Mesenchymal stem cell (in vitro differentiated cells and primary cell): Measurements from ENCODE around the gene ZC3H6.

Source experiments
- DNase-seq: peaks from one replicate; pipeline ENCODE4 v3.0.0-alpha.2; 2013
- H2AFZ ChIP-seq: one replicate; pipeline ENCODE4 v1.6.1; 2013; ENCODE audit warnings: low read depth, mild to moderate bottlenecking, control low read depth, inconsistent platforms, low read length, moderate library complexity
- H2AK5ac ChIP-seq: 2 replicates; pipeline ENCODE4 v1.6.1; 2013; ENCODE audit warnings: low read length, moderate library complexity, mild to moderate bottlenecking, inconsistent platforms; ENCODE audit not compliant: severe bottlenecking
- H2BK120ac ChIP-seq: one replicate; pipeline ENCODE4 v1.6.1; 2013; ENCODE audit warnings: low read depth, mild to moderate bottlenecking, inconsistent platforms, low read length, moderate library complexity
- H2BK12ac ChIP-seq, 2 experiments: one replicate each; pipeline ENCODE4 v1.6.1; 2013; ENCODE audit warnings: inconsistent platforms in 2 of 2, low read length in 2 of 2, mild to moderate bottlenecking in 2 of 2, moderate library complexity in 2 of 2, control low read depth in 1 of 2
- H2BK15ac ChIP-seq: one replicate; pipeline ENCODE4 v1.6.1; 2013; ENCODE audit warnings: mild to moderate bottlenecking, low read depth, inconsistent platforms; ENCODE audit not compliant: poor library complexity, severe bottlenecking
- H2BK5ac ChIP-seq: 2 replicates; pipeline ENCODE4 v1.6.1; 2013; ENCODE audit warnings: low read depth, mild to moderate bottlenecking, low read length, control low read depth, inconsistent platforms; ENCODE audit not compliant: poor library complexity, severe bottlenecking
- H3K14ac ChIP-seq, 2 experiments: one replicate each; pipeline ENCODE4 v1.6.1; 2013; ENCODE audit warnings: inconsistent platforms in 2 of 2, low read length in 2 of 2, control low read depth in 1 of 2, mild to moderate bottlenecking in 1 of 2, moderate library complexity in 1 of 2
- H3K18ac ChIP-seq, 2 experiments: one replicate each; pipeline ENCODE4 v1.6.1; 2013; ENCODE audit warnings: inconsistent platforms in 2 of 2, low read length in 2 of 2, control low read depth in 1 of 2, low read depth in 1 of 2, mild to moderate bottlenecking in 1 of 2
- H3K23ac ChIP-seq, 2 experiments: one replicate each; pipeline ENCODE4 v1.6.1; 2013; ENCODE audit warnings: inconsistent platforms in 2 of 2, low read length in 2 of 2, mild to moderate bottlenecking in 2 of 2, moderate library complexity in 2 of 2, control low read depth in 1 of 2
- H3K27ac ChIP-seq: 2 replicates; pipeline ENCODE4 v1.5.1; 2013; ENCODE audit warnings: mild to moderate bottlenecking, moderate library complexity, low read length, control low read depth, inconsistent platforms; ENCODE audit not compliant: poor library complexity, severe bottlenecking
- H3K27me3 ChIP-seq, 2 experiments: 2 replicates each; pipeline versions ENCODE4 v1.6.1 to v1.7.0; 2013; ENCODE audit warnings: low read length in 2 of 2, mild to moderate bottlenecking in 2 of 2, moderate library complexity in 2 of 2, control low read depth in 1 of 2, inconsistent platforms in 1 of 2; ENCODE audit not compliant: control insufficient read depth in 1 of 2, insufficient read depth in 1 of 2
- H3K36me3 ChIP-seq, 2 experiments: 2 replicates each; pipeline versions ENCODE4 v1.6.1 to v1.7.0; 2013; ENCODE audit warnings: low read length in 2 of 2, control low read depth in 1 of 2, inconsistent platforms in 1 of 2, low read depth in 1 of 2, mild to moderate bottlenecking in 1 of 2; ENCODE audit not compliant: insufficient read depth in 2 of 2, control insufficient read depth in 1 of 2
- H3K4ac ChIP-seq, 2 experiments: one replicate each; pipeline ENCODE4 v1.6.1; 2013; ENCODE audit warnings: inconsistent platforms in 2 of 2, low read length in 2 of 2, mild to moderate bottlenecking in 2 of 2, moderate library complexity in 2 of 2, control low read depth in 1 of 2, low read depth in 1 of 2
- H3K4me1 ChIP-seq: 2 replicates; pipeline ENCODE4 v1.6.1; 2013; ENCODE audit warnings: low read depth, low read length, control low read depth; ENCODE audit not compliant: control insufficient read depth, insufficient read depth
- H3K4me2 ChIP-seq: 2 replicates; pipeline ENCODE4 v1.6.1; 2013; ENCODE audit warnings: low read length, mild to moderate bottlenecking, inconsistent platforms; ENCODE audit not compliant: poor library complexity, severe bottlenecking
- H3K4me3 ChIP-seq, 2 experiments: 2 replicates each; pipeline versions ENCODE4 v1.5.1 to v1.7.0; 2013; ENCODE audit warnings: low read length in 2 of 2, mild to moderate bottlenecking in 2 of 2, control low read depth in 1 of 2, low read depth in 1 of 2; ENCODE audit not compliant: insufficient read depth in 1 of 2
- H3K79me1 ChIP-seq: replicated peaks from 2 replicates; pipeline ENCODE4 v1.6.1; 2013; ENCODE audit warnings: mild to moderate bottlenecking, control low read depth, low read length, inconsistent platforms; ENCODE audit not compliant: poor library complexity, severe bottlenecking
- H3K9ac ChIP-seq: 2 replicates; pipeline ENCODE4 v1.7.0; 2013; ENCODE audit warnings: mild to moderate bottlenecking, low read length, moderate library complexity
- H3K9me3 ChIP-seq: 2 replicates; pipeline ENCODE4 v1.7.0; 2013; ENCODE audit warnings: mild to moderate bottlenecking, low read length; ENCODE audit not compliant: control insufficient read depth
- H4K8ac ChIP-seq: one replicate; pipeline ENCODE4 v1.6.1; 2013; ENCODE audit warnings: inconsistent platforms, mild to moderate bottlenecking, low read length, moderate library complexity
- H4K91ac ChIP-seq: one replicate; pipeline ENCODE4 v1.6.1; 2013; ENCODE audit warnings: mild to moderate bottlenecking, low read length, inconsistent platforms
- WGBS: methylation state at CpG from one replicate; pipeline ENCODE4 v1.1.7; 2013; ENCODE audit warnings: mixed read lengths; 5-methylcytosine and 5-hydroxymethylcytosine counted together

Gene ZC3H6

DNA sequence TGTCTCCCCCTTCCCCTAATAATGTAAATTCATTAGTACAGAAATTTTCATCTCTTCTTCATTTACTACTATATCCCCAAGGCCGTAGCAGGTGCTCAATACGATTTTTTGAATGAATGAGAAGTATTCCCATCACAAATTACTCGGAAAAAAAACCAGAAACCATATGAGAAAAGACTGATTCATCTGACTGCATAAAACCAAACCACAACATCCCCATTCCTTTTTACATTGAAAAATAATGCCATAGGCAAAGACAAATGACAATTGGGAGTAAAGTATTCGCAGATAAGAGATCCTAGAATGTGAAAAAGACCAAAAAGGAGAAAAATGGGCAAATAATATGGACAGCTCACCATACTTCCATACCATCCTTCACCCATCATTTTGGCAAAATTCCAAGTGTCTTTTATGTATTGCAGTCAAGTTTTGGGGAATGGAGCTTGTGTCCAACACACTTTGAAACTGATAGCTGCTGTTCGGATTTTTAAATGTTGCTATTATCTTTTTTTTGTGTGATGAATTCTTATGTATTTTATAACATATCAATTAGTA, 22.1 kb upstream of the ZC3H6 start:
- Histone ChIP-seq H3K18ac (no peak overlapping the region), H3K14ac (no peak overlapping the region)

DNA sequence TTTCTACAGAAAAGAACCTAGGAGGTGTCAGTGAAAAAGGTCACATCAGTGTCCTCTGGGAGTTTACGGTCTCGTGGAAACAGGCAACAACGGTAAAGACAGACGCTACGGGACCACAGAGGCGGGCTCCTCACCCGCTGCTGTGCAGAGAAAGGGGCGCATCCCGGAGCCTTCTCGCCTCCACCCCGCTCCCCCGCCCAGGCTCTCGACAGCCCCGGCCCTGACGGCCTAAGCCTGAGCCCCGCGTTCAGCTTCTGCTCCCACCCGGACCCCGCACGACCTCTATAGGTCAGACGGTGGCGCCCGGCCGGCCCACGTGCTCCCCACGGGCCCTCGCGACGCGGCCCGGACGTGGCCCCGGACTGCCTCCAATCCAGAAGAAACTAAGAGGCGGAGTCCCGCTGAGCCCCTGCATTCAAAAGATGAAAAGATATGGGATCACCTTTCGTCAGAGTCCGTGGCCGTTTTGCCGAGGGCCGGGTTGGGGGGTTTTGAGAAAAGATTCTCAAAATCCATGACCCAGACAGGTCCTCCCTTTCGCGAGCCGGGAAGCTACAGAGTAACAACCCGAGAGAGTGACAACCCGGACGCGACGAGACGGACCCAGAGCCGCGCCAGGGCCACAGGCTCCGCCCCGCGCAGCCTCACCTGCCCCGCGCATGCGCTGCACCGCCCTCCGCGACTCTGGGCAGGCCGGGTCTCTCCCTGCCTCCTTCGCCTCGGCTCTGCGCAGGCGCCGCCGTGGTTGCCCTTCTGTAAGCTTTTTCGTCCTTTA, 20.7 kb upstream of the ZC3H6 start, which contains the start of gene ZC3H8:
TSS of gene ZC3H8 (minus strand) at position 577 of the 775 bp plus-strand sequence. CDS start at position 516, 61 bp downstream.
- peak within 1 kb of the TSS; percentile 77 for H4K8ac ChIP-seq
- peak within 1 kb of the TSS; percentile 21 to 92 for H3K18ac ChIP-seq
- DNase-seq: peak; percentile 86
- no peaks in the 10 kb centered on the region for H3K9me3 ChIP-seq
- no peak within 1 kb of the TSS for H2BK120ac ChIP-seq
- H3K9ac ChIP-seq: peak within 1 kb of the TSS; percentile 81
- H3K4ac ChIP-seq: peak within 1 kb of the TSS in 1 of 2 experiments; percentile 66
- peaks cover 3% of the 10 kb centered on the region for H3K4me1 ChIP-seq
- no peaks in the 10 kb centered on the region for H3K27me3 ChIP-seq
- H2BK12ac ChIP-seq: no peak within 1 kb of the TSS
- H4K91ac ChIP-seq: no peak within 1 kb of the TSS
- no peak within 1 kb of the TSS for H2BK15ac ChIP-seq
- peak within 1 kb of the TSS; percentile 89 for H3K4me2 ChIP-seq
- peak within 1 kb of the TSS in 1 of 2 experiments; percentile 89 for H3K23ac ChIP-seq
- WGBS: under 1% methylated on average over 60 of the region's 68 CpGs
- H2AFZ ChIP-seq: peak within 1 kb of the TSS; percentile 95
- H3K27ac ChIP-seq: peak within 1 kb of the TSS; percentile 35
- H3K79me1 ChIP-seq: peaks cover 9% of the 10 kb centered on the region
- H2AK5ac ChIP-seq: no peak within 1 kb of the TSS
- peak within 1 kb of the TSS; percentile 25 for H2BK5ac ChIP-seq
- no peaks in the 10 kb centered on the region for H3K36me3 ChIP-seq
- peak within 1 kb of the TSS in 1 of 2 experiments; percentile 91 for H3K14ac ChIP-seq
- H3K4me3 ChIP-seq: peak within 1 kb of the TSS; percentile 78 to 80

More for the DNA sequence above, 22.1 kb upstream of the ZC3H6 start:
- Histone ChIP-seq H3K4ac (no peak overlapping the region), H3K23ac (no peak overlapping the region), H4K91ac (no peak overlapping the region), H3K27me3 (no peaks in the 10 kb centered on the region), H3K27ac (no peak overlapping the region), H2BK15ac (no peak overlapping the region), H2BK5ac (no peak overlapping the region), H3K79me1 (peaks cover 9% of the 10 kb centered on the region), H2BK120ac (no peak overlapping the region), H2AFZ (no peak overlapping the region), H3K36me3 (peaks cover 0 to 8% of the 10 kb centered on the region in 2 experiments), H3K4me2 (no peak overlapping the region), H2BK12ac (no peak overlapping the region), H3K4me1 (peaks cover 3% of the 10 kb centered on the region), H3K9me3 (no peaks in the 10 kb centered on the region), H4K8ac (no peak overlapping the region), H2AK5ac (no peak overlapping the region), H3K9ac (no peak overlapping the region), H3K4me3 (peak overlapping the region in 1 of 2 experiments; percentile 78)
- no peak for DNase-seq
- 92% methylated on average over 3 of the region's 5 CpGs for WGBS

DNA sequence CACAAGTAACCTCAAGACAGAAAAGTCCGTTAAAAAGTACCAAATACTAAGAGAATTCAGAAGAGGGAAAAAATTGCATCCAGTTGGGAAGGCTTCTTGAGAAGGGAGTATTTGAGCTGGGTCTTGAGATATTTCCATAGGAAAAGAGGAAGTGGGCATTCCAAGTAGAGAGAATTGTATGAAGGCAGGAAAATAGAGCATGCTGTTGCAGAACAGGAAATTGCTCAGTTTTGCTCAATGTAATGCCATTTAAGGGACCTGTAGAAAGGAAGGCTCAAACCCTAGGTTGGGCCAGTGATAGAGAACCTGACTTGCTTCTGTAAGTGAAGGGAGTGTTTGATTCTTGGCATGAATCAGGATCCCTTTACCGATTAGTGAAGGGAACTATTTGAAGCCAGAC, 19.5 kb upstream of the ZC3H6 start:
- Histone ChIP-seq H3K9me3 (no peaks in the 10 kb centered on the region), H2BK5ac (no peak overlapping the region), H2BK120ac (no peak overlapping the region), H3K4me3 (no peak overlapping the region), H3K18ac (no peak overlapping the region), H3K79me1 (peaks cover 6% of the 10 kb centered on the region), H3K4me1 (peaks cover 3% of the 10 kb centered on the region), H2BK15ac (no peak overlapping the region), H3K4ac (no peak overlapping the region), H2AFZ (no peak overlapping the region), H4K8ac (no peak overlapping the region), H3K4me2 (no peak overlapping the region), H3K27me3 (no peaks in the 10 kb centered on the region), H2BK12ac (no peak overlapping the region), H3K27ac (no peak overlapping the region), H4K91ac (no peak overlapping the region), H3K9ac (no peak overlapping the region), H2AK5ac (no peak overlapping the region), H3K23ac (no peak overlapping the region), H3K14ac (no peak overlapping the region), H3K36me3 (no peaks in the 10 kb centered on the region)
- no peak for DNase-seq
- 100% methylated on average over 1 of the region's 2 CpGs for WGBS

DNA sequence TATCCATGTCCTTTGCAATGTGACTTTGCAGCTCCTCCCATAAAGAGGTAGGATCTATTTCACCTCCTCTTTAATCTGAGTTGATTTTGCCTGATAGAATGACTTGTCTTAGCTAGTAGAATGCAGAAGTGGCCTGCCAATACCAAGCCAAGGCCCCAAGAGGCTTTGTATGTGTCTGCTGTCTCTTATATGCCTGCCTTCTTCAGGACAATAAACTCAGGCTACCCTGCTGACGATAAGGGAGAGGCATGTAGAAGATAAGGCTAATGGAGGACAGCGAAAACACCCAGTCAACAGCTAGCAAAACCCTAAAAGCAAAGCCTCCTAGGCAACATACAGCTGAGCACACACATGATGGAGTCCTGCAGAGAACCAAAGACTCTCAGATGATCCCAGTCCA, 18.7 kb upstream of the ZC3H6 start:
- Histone ChIP-seq H2AFZ (no peak overlapping the region), H2BK12ac (no peak overlapping the region), H3K18ac (no peak overlapping the region), H3K36me3 (no peaks in the 10 kb centered on the region), H3K4me2 (no peak overlapping the region), H3K9ac (no peak overlapping the region), H3K9me3 (no peaks in the 10 kb centered on the region), H2BK15ac (no peak overlapping the region), H2BK5ac (no peak overlapping the region), H3K4ac (no peak overlapping the region), H4K8ac (no peak overlapping the region), H2AK5ac (no peak overlapping the region), H4K91ac (no peak overlapping the region), H3K4me1 (peaks cover 3% of the 10 kb centered on the region), H3K79me1 (peaks cover under 1% of the 10 kb centered on the region), H2BK120ac (no peak overlapping the region), H3K4me3 (no peak overlapping the region), H3K23ac (no peak overlapping the region), H3K27me3 (no peaks in the 10 kb centered on the region), H3K14ac (no peak overlapping the region), H3K27ac (no peak overlapping the region)
- 88% methylated on average over 2 of the region's 2 CpGs for WGBS
- no peak for DNase-seq
